ENCODE data around the gene PWP2. TPM values are rescaled to one million over a fixed set of nuclear protein-coding genes. Genes with fewer than 3 reads are reported as not detected.
A peak's percentile ranks its signal among the peaks of the same experiment; 100 is the strongest.

Gene PWP2
- total RNA-seq, 2 donors from 2014 or later = 9.1 to 9.6 TPM

- Mint-ChIP-seq H3K27ac (peak overlapping the region; percentile 68), H3K9me3 (no peaks in the 10 kb centered on the region), H3K27me3 (ENCODE audit: insufficient read depth) (no peaks in the 10 kb centered on the region), H3K36me3 (ENCODE audit: low read depth) (peaks cover 70% of the 10 kb centered on the region), H3K4me1 (no peaks in the 10 kb centered on the region), H3K4me3 (no peak overlapping the region)
- H3K4me3 ChIP-seq (ENCODE audit: low read length) = no peak overlapping the region
- no peak overlapping the region for H3K27ac ChIP-seq (ENCODE audit: low read depth, low read length)
- H3K9ac ChIP-seq (ENCODE audit: extremely low read depth, low read length, poor library complexity, severe bottlenecking) = no peak overlapping the region
- no peak for TF ChIP-seq CTCF (conservative IDR thresholded peaks at IDR 0.05)
- WGBS, 2 experiments (ENCODE audit: insufficient coverage in 1 of 2, insufficient read length in 1 of 2) = 95 to 96% methylated on average over 33 of the region's 33 CpGs
- no peak for DNase-seq
- H3K4me1 ChIP-seq (ENCODE audit: control insufficient read depth, insufficient read depth, low read length) = no peaks in the 10 kb centered on the region
- H3K27me3 ChIP-seq (ENCODE audit: control insufficient read depth, insufficient read depth, low read length, poor library complexity, severe bottlenecking) = no peaks in the 10 kb centered on the region
- no peaks in the 10 kb centered on the region for H3K9me3 ChIP-seq (ENCODE audit: control insufficient read depth, low read length)
- H3K36me3 ChIP-seq (ENCODE audit: control insufficient read depth, insufficient read depth, low read length) = peaks cover 82% of the 10 kb centered on the region
Observed at GRCh38 chr21:44087426-44088400, 19.5 kb upstream of the PWP2 start.

GRCh38 chr21:44088401-44088780 is 18.8 kb upstream of the PWP2 start:
- Histone ChIP-seq H3K27ac (ENCODE audit: low read depth, low read length) (no peak overlapping the region), H3K4me1 (ENCODE audit: control insufficient read depth, insufficient read depth, low read length) (no peaks in the 10 kb centered on the region), H3K9ac (ENCODE audit: extremely low read depth, low read length, poor library complexity, severe bottlenecking) (no peak overlapping the region), H3K27me3 (ENCODE audit: control insufficient read depth, insufficient read depth, low read length, poor library complexity, severe bottlenecking) (no peaks in the 10 kb centered on the region), H3K4me3 (ENCODE audit: low read length) (no peak overlapping the region), H3K9me3 (ENCODE audit: control insufficient read depth, low read length) (no peaks in the 10 kb centered on the region), H3K36me3 (ENCODE audit: control insufficient read depth, insufficient read depth, low read length) (peaks cover 81% of the 10 kb centered on the region)
- no peak overlapping the region for H3K4me3 Mint-ChIP-seq
- H3K27ac Mint-ChIP-seq = no peak overlapping the region
- H3K36me3 Mint-ChIP-seq (ENCODE audit: low read depth) = peaks cover 66% of the 10 kb centered on the region
- H3K9me3 Mint-ChIP-seq = no peaks in the 10 kb centered on the region
- DNase-seq = no peak
- H3K27me3 Mint-ChIP-seq (ENCODE audit: insufficient read depth) = no peaks in the 10 kb centered on the region
- no peak for TF ChIP-seq CTCF (conservative IDR thresholded peaks at IDR 0.05)
- WGBS, 2 experiments (ENCODE audit: insufficient coverage in 1 of 2, insufficient read length in 1 of 2) = 94 to 97% methylated on average over 17 to 18 of the region's 18 CpGs
- H3K4me1 Mint-ChIP-seq = no peaks in the 10 kb centered on the region

GRCh38 chr21:44089001-44089911 is 17.9 kb upstream of the PWP2 start:
- Histone ChIP-seq H3K9ac (ENCODE audit: extremely low read depth, low read length, poor library complexity, severe bottlenecking) (no peak overlapping the region), H3K27me3 (ENCODE audit: control insufficient read depth, insufficient read depth, low read length, poor library complexity, severe bottlenecking) (no peaks in the 10 kb centered on the region), H3K36me3 (ENCODE audit: control insufficient read depth, insufficient read depth, low read length) (peaks cover 81% of the 10 kb centered on the region), H3K9me3 (ENCODE audit: control insufficient read depth, low read length) (no peaks in the 10 kb centered on the region), H3K4me1 (ENCODE audit: control insufficient read depth, insufficient read depth, low read length) (no peaks in the 10 kb centered on the region), H3K27ac (ENCODE audit: low read depth, low read length) (no peak overlapping the region), H3K4me3 (ENCODE audit: low read length) (no peak overlapping the region)
- Mint-ChIP-seq H3K9me3 (no peaks in the 10 kb centered on the region), H3K27me3 (ENCODE audit: insufficient read depth) (no peaks in the 10 kb centered on the region), H3K4me1 (no peaks in the 10 kb centered on the region), H3K4me3 (no peak overlapping the region), H3K36me3 (ENCODE audit: low read depth) (peaks cover 69% of the 10 kb centered on the region), H3K27ac (no peak overlapping the region)
- TF ChIP-seq CTCF (conservative IDR thresholded peaks at IDR 0.05) = no peak
- DNase-seq = no peak
- WGBS, 2 experiments (ENCODE audit: insufficient coverage in 1 of 2, insufficient read length in 1 of 2) = 94% methylated on average over 26 to 30 of the region's 30 CpGs

All from endodermal cell (in vitro differentiated cells).